ENCODE data around the gene BRD8.

The BRD8 gene

GRCh38 chr5:138182808-138183207 lies 4.4 kb upstream of the BRD8 start:
- TF ChIP-seq CTCF (IDR thresholded peaks at IDR 0.05; ENCODE audit: insufficient read depth, low read depth, low read length, missing control alignments): no peak
- DNase-seq (ENCODE audit: low read depth): no peak
- no peak overlapping the region for H3K4me3 ChIP-seq (ENCODE audit: low read length)

- no peak overlapping the region for H3K4me3 ChIP-seq (ENCODE audit: low read length)
- DNase-seq (ENCODE audit: low read depth): no peak
- TF ChIP-seq CTCF (IDR thresholded peaks at IDR 0.05; ENCODE audit: insufficient read depth, low read depth, low read length, missing control alignments): no peak
Observed at GRCh38 chr5:138180841-138181240, 2.4 kb upstream of the BRD8 start.

GRCh38 chr5:138180183-138180782 lies 1.9 kb upstream of the BRD8 start:
- peak overlapping the region; percentile 99 for H3K4me3 ChIP-seq (ENCODE audit: low read length)
- peak; percentile 82 for DNase-seq (ENCODE audit: low read depth)
- TF ChIP-seq CTCF (IDR thresholded peaks at IDR 0.05; ENCODE audit: insufficient read depth, low read depth, low read length, missing control alignments): peak; percentile 62

GRCh38 chr5:138179277-138179857 lies 937 bp upstream of the BRD8 start:
- peak; percentile 19 for DNase-seq (ENCODE audit: low read depth)
- no peak for TF ChIP-seq CTCF (IDR thresholded peaks at IDR 0.05; ENCODE audit: insufficient read depth, low read depth, low read length, missing control alignments)
- peak overlapping the region; percentile 99 for H3K4me3 ChIP-seq (ENCODE audit: low read length)

GRCh38 chr5:138177941-138178515 lies 402 bp downstream of the BRD8 start:
- DNase-seq (ENCODE audit: low read depth): peak; percentile 55
- peak overlapping the region; percentile 99 for H3K4me3 ChIP-seq (ENCODE audit: low read length)
- TF ChIP-seq CTCF (IDR thresholded peaks at IDR 0.05; ENCODE audit: insufficient read depth, low read depth, low read length, missing control alignments): no peak

- no peak for DNase-seq (ENCODE audit: low read depth)
- no peak for TF ChIP-seq CTCF (IDR thresholded peaks at IDR 0.05; ENCODE audit: insufficient read depth, low read depth, low read length, missing control alignments)
- no peak overlapping the region for H3K4me3 ChIP-seq (ENCODE audit: low read length)
Observed at GRCh38 chr5:138170299-138170698, 8.1 kb downstream of the BRD8 start.
